T-helper 1 cell (primary cell): ENCODE data around the gene MRPL23.

Experiments used
- DNase-seq, 5 donors: peaks; one replicate each; pipeline ENCODE4 v3.0.0-alpha.2; 2012 to 2020
- total RNA-seq, 4 donors: gene quantifications; one replicate each; lab custom pipeline; 2026; lab: John Stamatoyannopoulos, UW

Gene MRPL23
- total RNA-seq: 7.3 to 14.8 (median 12.8) reads per million in 4 donors

DNA sequence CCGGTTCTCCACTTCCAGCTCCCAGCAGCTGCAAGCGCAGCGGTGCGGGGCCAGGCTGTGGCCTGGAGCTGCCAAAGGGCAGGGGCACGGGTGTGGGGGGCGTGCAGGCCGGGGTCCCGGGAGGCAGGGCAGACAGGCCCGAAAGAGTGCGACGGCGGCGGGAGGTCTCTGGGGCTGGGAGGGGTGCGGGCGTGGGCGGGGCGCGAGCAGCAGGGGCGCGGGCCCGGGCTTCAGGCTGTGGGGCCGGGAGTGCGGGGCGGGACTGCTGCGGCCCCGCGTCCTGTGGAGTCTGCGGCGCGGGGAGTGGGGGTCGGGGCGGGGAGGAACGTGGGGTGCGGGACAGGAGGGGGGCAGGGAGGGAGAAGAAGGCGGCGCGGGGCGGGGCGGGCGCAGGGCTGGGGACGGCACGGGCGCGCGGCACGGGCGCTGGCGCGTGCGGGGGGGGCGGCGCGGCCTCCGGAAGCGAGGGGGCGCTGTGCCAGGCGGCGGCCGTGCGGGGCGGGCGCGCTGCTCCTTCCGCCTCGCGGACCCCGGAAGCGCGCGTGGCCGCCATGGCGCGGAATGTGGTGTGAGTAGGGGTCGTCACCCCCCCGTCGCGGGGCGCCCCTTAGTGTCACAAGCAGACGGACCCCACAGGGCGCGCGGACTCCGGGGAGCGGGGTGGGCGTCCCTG lies at the start of gene MRPL23:
Gene MRPL23, plus strand, starts transcription at position 521 of the 673 bp plus-strand sequence. Its CDS starts 31 bp downstream, at position 552.
- DNase-seq: peak in 2 of 5 donors; percentile 18 to 41

DNA sequence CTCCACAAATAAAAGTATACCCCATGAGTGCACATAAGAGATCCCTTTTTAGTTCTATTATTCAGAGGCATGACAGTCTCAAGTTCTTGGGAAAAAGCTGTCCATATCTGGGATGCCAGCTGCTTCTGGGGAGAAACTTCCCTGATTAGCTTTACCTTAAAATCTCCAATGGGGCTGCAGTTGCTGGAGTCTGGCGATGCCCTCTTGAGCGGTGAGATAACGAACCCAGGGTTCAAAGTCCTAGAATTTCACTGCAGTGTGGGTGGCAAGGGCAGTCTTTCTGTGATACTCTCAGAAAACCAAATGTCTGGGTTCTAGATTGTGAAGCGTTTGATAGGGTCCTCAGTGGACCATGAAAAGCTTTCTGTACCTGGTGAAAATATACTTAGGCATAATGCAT lies 48.0 kb upstream of the MRPL23 start:
- no peak for DNase-seq

DNA sequence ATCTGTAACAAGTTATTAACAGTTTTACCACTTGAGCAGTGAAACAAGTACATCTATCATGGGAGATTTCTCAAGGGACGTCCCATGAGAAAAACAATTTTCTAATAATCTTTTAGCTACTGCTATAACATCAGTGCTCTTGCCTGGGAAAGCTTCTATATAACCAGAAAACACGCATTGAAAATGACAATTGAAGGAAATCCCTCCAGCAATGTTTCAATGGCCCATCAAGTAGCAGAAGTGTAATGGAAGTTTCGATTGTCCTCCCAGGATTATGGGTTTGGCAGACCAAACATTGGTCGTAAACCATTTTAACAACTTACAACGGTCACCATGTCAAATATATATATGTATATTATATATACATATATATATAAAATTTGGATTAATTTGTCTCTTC lies 47.4 kb upstream of the MRPL23 start:
- DNase-seq: no peak

DNA sequence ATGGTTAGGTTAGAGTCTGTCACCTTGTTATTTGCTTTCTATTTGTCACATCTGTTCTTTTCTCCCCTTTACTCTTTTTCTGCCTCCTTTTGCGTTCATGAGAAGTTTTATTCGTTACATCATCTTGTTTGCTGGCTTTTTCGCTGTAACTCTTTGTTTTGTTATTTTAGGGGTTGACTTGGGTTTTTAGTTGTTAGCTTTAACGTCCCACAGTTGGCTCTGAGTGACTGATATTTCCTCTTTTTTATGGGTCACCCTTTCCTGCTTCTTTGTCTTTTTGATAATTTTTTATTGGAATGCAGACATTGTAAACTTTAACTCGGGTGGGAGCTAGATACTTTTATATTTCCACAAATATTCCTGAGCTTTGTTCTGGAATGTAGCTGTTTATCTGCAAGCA lies 41.0 kb upstream of the MRPL23 start:
- DNase-seq: no peak

DNA sequence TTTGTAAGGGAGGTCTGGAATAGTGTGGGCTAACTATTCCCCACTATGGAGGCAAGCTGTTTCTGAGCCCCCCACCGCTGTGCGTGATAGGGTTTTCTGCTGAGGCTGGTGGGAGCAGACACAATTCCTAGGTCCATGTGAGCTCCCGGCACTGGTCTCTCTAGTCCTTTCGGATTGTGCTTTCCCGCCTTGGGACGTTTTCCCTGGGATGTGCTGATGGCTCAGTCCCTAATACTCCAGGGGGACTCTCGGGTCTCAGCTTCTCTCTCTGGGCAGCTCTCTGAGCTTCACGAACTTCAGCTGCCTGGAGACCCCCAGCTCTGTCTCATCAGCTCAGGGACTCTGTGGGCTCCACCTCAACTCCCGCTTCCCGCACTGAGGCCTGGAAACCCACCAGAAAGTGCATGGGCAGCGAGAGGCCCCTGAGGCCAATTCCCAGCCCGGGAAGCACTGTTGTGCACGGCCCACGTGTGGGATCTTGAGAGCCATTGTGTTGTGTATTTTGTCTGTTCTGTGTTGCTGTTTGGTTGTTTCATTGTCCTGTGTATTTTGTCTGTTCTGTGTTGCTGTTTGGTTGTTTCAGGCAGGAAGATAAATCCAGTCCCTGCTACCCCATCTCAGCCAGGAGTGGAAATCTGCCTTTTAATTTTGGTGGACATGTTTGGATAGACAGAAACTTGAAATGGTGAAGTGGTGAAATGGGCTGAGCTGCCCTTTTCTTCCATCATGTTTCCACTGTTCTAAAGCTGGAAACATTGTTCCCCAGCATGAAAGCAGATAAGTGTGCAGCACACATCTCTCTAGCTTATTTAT lies 40.3 kb upstream of the MRPL23 start:
- no peak for DNase-seq

DNA sequence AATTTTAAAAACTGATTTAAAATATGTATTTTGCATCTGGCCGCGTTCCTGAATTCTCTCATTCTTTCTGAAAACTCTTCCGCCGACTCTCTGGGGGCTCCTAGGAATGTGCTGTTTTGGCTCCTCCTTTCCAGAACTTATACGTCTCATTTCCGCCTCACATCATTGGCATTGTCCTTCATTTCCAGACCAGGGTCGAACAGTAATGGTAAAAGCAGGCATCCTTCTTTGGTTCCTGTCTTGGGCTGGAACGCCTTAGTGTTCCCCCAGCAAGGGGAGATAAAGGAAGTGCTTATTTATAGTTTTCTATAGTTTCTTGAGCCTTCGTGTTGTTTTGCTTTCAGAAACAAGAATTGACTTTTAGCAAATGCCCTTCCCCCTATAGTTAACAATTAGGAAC lies 38.5 kb upstream of the MRPL23 start:
- no peak for DNase-seq

DNA sequence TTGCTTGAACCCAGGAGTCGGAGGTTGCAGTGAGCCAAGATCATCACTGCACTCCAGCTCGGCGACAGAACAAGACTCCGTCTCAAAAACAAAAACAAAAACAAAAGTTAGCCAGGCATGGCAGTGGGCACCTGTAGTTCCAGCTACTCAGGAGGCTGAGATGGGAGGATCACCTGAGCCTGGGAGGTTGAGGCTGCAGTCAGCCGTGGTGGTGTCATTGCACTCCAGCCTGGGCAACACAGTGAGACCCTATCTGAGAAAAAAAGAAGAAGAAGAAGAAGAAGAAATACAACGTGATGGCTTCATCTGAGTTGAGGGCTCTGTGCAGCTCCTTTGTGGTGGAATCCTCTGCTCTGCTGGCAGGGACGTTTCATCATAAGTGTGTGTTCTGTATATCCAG lies 37.6 kb upstream of the MRPL23 start:
- DNase-seq: no peak

DNA sequence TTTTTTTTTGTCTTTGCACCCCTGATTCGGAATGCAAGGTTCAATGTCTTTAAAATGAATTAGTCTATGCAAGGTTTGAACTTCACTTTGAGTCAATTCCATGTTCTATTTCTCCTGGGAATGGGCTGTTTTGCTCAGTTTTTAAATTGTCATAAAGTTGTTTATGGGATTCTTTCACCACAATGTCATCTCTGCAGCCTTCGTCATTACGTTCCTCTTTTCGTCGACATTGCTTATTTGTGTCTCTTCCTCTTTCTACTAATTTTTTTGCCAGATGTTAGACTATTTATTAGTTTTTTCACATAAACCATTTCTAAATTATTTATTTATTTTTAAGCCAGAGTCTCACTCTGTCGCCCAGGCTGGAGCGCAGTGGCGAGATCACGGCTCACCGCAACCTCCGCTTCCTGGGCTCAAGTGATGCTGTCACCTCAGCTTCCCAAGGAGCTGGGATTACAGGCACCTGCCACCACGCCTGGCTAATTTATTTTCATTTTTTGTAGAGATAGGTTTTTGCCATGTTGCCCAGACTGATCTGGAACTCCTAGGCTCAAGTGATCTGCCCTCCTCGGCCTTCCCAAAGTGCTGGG lies 34.7 kb upstream of the MRPL23 start:
- no peak for DNase-seq

DNA sequence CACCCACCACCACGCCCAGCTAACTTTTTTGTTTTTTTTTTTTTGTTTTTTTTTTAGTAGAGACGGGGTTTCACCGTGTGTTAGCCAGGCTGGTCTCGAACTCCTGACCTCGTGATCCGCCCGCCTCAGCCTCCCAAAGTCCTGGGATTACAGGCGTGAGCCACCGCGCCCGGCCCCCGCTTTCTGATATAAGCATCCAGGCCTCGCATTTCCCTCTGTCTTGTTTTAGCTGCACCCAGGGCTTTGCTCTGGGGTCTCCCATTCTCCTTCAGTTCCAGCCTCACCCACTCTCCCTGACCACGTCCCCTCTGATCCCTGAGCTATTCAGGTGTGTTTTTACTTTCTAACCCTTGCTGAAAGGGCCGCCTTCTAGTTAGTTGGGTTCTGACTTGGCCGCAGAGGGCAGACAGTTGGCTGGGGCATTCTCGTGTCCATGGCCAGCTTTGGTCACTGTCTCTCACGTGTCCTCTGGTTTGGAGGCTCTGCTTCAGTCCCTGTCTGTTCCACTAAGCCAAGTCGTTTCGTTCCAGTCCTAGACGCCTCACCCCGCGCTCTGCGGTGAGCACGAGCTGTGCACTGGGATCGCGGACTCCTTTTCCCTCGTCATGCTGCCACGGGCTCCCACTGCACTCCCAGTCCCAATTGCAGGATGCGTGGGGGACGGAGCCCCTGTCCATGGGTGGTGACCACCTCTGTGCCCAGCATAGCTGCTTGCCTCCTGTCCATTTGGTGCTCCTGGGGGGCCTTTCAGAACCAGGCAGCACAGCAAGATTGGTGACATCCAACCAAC lies 33.7 kb upstream of the MRPL23 start:
- no peak for DNase-seq

DNA sequence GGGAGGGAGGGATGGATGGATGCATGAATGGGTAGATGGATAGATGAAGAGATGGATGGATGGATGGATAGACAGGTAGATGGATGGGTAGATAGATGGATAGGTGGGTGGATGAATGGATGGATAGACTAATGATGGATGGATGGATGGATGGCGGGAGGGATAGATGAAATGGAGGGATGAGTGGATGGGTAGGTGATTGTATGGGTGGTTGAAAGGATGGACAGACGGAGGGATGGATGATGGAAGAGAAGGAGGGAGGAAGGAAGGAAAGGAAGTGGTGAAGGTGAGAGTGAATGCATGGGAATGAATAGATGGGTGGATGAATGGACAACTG lies 31.4 kb upstream of the MRPL23 start:
- no peak for DNase-seq

DNA sequence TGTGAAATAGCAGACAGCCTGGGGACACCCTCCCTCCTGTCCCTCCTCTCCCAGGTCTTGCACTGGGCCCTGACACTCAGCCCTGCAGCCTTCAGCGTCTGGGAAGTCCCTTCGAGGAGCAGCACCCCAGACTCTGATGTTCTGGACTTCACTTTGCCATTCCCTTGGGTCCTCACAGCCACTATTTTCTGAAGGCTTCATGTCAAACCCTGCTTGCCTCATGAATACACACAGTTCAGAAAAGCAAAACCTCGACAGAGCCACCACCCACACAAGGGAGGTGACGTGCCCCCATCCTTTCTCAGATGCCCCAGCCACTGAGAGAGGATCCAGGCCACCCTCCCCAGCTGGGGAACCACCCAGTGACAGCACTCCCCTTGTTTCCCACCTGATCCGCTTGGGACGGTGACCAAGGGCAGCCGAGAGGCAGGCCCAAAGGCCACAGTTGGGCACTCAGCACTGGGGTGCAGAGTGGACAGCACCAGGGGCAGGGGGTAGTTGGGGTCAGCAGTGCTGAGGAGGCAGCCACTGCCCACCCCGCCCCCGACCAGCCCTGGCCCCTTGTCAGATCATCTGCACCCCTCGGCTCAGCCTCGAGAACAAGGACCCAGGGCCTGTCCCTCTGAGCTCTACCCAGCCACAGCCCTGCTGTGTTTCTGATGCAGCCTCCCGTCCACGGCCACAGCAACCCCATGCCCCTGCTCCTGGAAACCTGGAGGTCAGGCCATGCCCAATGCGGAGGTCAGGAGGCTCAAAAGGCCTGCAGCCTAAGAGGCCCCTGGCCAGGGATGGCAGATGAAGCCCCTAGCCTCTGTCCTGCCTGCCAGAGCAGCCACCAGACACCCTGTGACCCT lies 30.8 kb upstream of the MRPL23 start:
- no peak for DNase-seq

DNA sequence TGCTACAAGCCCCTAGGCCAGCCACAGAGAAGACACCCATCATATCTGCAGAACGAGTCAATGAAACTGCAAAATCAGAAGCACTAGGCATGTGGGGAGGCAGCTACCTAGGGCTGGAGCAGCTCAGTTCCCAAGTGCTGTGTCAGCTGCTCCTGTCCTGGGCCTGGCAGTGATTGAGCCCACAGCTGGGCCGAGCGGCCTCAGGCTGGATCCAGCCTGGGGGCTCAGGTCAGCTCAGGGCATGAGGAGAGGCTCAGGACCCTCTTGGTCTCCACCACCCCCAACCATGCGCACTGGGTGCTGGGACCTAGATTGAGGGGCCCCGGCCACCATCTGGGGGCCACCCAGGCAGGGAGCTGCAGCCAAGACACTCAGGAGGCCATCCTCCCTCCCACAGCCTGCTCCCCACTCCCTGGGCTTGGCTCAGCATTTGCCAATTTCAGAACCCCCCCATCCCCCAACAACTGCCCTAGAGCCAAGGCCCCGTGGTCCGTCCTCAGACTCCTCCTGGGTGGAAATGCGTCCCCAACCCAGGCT lies 30.1 kb upstream of the MRPL23 start:
- DNase-seq: no peak

DNA sequence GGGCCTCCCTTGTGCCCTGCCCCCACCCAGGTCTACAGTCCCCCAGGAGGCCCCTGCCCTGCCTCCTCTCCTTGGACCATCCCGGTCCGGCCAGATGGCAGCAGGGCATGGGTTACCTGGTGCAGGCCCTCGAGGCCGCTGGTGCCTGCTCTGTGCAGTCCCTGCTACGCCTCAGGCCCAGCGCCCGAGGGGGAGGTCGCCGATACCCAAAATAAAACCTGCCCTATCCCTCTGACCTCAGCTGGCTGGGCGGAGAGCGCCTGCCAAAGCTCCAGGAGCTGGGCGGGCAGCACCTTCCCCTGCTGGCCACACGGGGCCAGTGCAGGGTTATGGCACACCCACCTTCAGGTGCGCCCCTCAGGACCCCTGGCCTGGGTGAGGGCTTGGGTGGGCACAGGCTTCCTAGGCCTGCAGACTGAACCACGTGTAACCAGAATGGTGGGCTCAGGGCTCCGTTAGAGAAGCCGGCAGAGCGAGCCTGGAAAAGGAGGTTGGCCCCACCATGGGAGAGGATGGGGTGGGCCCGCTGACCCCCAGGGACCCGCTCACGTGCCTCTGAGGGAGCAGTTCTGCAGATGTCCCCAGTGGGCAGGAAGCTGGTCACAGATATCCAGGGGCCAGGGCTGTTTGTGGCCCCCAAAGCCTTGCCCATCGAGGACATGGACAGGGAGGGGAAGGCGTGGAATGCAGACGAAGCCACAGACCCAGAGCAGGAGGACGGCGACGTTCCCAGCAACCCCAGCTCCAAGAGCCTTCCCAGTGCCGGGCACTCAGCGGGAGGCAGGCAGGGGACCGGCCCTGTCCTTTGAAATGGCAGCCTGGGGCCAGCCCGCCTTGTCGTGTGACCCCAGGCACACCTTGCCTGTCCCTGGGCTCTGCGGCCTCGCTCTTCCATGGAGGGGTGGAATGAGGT lies 29.4 kb upstream of the MRPL23 start:
- DNase-seq: no peak

DNA sequence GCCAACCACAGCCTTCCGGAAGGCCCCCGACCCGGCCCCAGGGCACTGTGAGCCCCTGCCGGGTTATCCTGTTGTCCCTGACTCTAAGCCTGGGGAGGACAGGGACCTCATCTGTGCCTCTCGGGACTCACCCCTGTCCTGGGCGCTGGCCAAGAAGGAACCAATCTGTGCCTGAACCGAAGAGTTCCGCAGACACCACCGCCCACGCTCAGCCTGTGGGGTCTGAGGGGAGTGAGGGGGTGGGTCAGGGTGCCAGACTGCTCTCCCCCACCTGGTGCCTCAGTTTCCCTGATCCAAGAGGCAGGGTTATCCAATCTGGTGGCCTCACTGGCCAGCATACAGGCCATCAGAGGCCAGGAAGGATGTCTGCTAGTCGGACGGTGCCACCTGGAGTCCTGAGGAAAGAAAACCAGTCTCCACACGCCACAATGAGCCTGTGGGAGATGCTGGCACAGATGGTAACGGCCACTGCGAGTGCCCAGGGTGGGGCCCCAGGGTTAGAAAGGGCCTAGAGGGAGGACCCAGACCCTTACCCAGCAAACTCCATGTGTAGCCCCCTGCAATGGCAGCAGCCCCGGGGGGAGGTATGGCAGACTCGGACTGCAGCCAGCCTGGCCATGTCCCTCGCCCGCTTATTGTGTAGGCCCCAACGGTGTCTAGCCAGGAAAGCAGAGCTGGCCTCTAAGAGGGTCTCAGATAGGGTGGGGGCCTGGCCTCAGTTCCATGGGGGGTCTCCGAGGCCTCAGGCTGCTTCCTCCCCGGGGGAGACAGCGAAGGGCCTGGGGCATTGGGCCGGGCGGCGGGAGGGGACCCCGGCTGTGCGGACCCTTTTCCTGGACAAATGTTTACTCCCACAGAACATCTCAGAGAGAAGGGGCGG lies 28.5 kb upstream of the MRPL23 start:
- no peak for DNase-seq

DNA sequence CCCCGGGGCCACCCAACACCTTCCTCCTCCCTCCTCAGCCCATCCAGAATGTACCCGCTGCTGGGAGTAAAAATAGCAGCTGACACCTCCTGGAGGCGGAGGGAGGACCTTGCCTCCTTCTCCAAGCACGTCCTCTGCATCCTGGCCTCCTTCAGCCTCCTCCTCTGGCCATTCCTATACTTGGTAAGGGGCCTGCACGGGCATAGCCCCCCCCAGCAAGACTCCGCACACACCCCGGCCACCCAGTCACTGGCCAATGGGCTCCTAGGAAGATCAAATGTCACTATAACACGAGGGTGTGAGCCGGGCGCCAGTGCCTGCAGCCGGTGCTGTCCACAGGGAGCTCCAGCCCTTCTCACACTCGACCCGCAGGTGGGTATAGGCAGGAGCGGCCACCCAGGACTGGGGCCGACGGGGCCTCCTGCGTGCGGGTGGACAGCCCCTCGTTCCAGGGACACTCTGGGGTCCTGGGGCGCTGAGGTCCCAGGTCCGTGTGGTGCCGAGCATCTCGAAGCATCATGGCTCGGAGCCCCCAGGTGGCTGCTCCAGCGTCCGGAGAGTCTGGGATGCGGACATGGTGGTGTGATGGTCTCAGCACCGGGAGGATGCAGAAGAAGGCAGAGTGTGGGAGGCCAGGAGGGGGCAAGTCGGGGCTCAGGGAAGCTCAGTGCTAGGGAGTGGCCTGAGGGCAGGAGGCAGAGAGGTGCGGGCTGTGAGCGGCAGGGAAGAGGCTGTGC lies 27.6 kb upstream of the MRPL23 start, which contains the start of gene TNNT3:
Gene TNNT3, plus strand, starts transcription at position 313 of the 737 bp plus-strand sequence. CDS start 3,172 bp downstream, outside the sequence.
- no peak for DNase-seq

DNA sequence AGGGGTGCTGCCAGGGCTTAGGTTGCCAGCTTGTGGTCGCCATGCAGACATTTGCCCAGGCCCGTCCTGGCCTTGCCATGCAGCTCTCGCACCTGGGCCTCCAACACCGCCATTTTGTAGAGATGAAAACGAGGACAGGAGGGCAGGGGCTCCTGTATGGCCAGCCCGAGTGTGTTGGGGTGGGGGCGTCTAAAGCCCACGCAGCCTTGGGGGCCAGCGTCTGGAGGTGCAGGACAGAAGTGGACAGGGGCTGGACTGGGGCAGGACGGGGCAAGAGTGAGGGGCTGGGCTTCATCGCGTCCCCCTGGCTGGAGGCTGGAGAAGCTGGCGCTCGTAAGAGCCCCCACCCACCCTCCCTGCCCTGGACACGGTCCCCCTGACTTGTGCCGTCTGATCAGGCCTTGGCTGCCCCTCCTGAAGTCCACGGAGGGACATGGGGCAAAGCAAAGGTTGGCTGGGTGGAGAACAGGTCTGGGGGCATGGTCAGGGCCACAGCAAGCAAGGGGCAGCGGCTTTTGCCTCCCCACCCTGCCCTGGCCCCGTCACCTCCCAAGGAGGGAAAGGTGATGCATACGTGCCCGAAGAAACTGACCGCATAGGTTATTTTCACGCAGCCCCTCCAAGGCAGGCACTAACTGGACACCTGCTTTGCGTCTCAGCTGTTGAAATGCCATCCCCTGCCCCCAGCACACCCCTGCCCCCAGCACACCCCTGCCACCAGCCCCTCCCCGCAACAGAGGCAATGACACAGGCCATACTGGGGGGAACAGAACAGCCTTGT lies 26.8 kb upstream of the MRPL23 start:
- no peak for DNase-seq

DNA sequence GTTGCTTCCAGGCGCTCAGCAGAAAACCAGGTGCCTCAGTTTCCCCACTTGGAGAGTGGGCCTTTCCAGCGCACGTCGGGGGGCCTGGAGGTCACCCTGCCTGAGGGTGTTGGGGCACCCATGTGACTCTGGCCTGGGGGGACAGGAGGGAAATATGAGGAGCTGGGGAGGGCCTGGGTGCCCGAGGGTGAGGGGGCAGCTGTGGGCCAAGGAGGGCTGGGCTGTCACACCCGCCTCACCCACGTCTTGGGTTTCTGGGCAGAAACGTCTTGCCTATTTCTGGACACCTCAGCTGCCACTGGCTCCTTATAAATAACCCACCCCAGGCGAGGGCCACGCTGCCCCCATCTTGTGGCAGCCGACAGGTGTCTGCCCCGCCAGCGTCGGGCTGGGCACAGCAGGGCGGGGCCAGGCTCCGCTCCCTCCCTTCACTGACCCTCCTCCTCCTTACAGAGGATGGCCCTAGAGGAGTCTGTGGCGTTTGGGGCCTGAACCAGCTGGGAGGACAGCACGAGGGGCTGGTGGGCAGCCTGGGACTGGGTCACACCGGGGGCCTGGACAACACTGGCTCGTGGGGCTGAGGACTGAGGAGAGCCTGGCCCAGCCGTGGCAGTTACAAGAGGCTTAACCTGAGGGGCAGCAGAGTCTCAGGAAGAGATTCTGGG lies 26.1 kb upstream of the MRPL23 start:
- no peak for DNase-seq
